H9 (cell line): ENCODE data around the gene MPP7. TPM values are rescaled to one million over a fixed set of nuclear protein-coding genes. Genes with fewer than 3 reads are reported as not detected.

Source experiments
- DNase-seq: peaks from one replicate; pipeline ENCODE4 v3.0.0-alpha.2; 2017
- H2AFZ ChIP-seq: one replicate; pipeline ENCODE4 v1.6.1; 2013; ENCODE audit warnings: mild to moderate bottlenecking, low read length, control low read depth, moderate library complexity
- H2AK5ac ChIP-seq: 2 replicates; pipeline ENCODE4 v1.6.1; 2013; ENCODE audit warnings: low read length, control low read depth, mixed read lengths; ENCODE audit not compliant: insufficient read length
- H2BK120ac ChIP-seq: one replicate; pipeline ENCODE4 v1.6.1; 2013; ENCODE audit warnings: low read depth, mild to moderate bottlenecking, low read length, control low read depth, inconsistent platforms; ENCODE audit not compliant: poor library complexity, severe bottlenecking
- H2BK12ac ChIP-seq: 2 replicates; pipeline ENCODE4 v1.6.1; 2013; ENCODE audit warnings: low read length, control low read depth, mixed read lengths, low read depth; ENCODE audit not compliant: insufficient read length
- H2BK15ac ChIP-seq: 2 replicates; pipeline ENCODE4 v1.6.1; 2013; ENCODE audit warnings: low read depth, low read length, control low read depth
- H2BK20ac ChIP-seq: one replicate; pipeline ENCODE4 v1.6.1; 2013; ENCODE audit warnings: low read depth, mild to moderate bottlenecking, low read length, control low read depth, inconsistent platforms; ENCODE audit not compliant: poor library complexity, severe bottlenecking
- H2BK5ac ChIP-seq: 2 replicates; pipeline ENCODE4 v1.6.1; 2013; ENCODE audit warnings: low read length, control low read depth, mixed read lengths; ENCODE audit not compliant: insufficient read length
- H3K14ac ChIP-seq: 2 replicates; pipeline ENCODE4 v1.6.1; 2013; ENCODE audit warnings: low read length, control low read depth; ENCODE audit not compliant: insufficient read depth
- H3K18ac ChIP-seq: 2 replicates; pipeline ENCODE4 v1.6.1; 2013; ENCODE audit warnings: low read depth, mild to moderate bottlenecking, mixed read lengths, low read length, control low read depth; ENCODE audit not compliant: insufficient read length
- H3K23ac ChIP-seq: 2 replicates; pipeline ENCODE4 v1.6.1; 2013; ENCODE audit warnings: low read length, control low read depth, mixed read lengths, low read depth; ENCODE audit not compliant: insufficient read length
- H3K23me2 ChIP-seq: 2 replicates; pipeline ENCODE4 v1.6.1; 2013; ENCODE audit warnings: low read depth, mild to moderate bottlenecking, mixed read lengths, low read length, control low read depth; ENCODE audit not compliant: insufficient read length, poor library complexity, severe bottlenecking
- H3K27ac ChIP-seq: 2 replicates; pipeline ENCODE4 v1.5.1; 2013; ENCODE audit warnings: low read length, control low read depth, mixed read lengths, low read depth; ENCODE audit not compliant: insufficient read length
- H3K27me3 ChIP-seq: 2 replicates; pipeline ENCODE4 v1.6.1; 2013; ENCODE audit warnings: low read length, control low read depth, inconsistent platforms; ENCODE audit not compliant: insufficient read depth
- H3K4ac ChIP-seq: 2 replicates; pipeline ENCODE4 v1.6.1; 2013; ENCODE audit warnings: low read depth, mild to moderate bottlenecking, control low read depth, inconsistent platforms, low read length, moderate library complexity
- H3K4me1 ChIP-seq: 2 replicates; pipeline ENCODE4 v1.6.1; 2013; ENCODE audit warnings: low read length, control low read depth, inconsistent platforms; ENCODE audit not compliant: insufficient read depth
- H3K4me2 ChIP-seq: 2 replicates; pipeline ENCODE4 v1.6.1; 2013; ENCODE audit warnings: low read length, control low read depth, mixed read lengths; ENCODE audit not compliant: insufficient read length, insufficient read depth
- H3K56ac ChIP-seq: 2 replicates; pipeline ENCODE4 v1.6.1; 2013; ENCODE audit warnings: low read depth, mild to moderate bottlenecking, mixed read lengths, low read length, control low read depth; ENCODE audit not compliant: insufficient read length
- H3K79me1 ChIP-seq: 2 replicates; pipeline ENCODE4 v1.6.1; 2013; ENCODE audit warnings: low read depth, mild to moderate bottlenecking, moderate library complexity, low read length, control low read depth, inconsistent platforms; ENCODE audit not compliant: insufficient read depth, poor library complexity, severe bottlenecking
- H3K79me2 ChIP-seq: 2 replicates; pipeline ENCODE4 v1.6.1; 2013; ENCODE audit warnings: low read length, control low read depth, inconsistent platforms; ENCODE audit not compliant: insufficient read depth
- H3K9ac ChIP-seq: 2 replicates; pipeline ENCODE4 v1.6.1; 2013; ENCODE audit warnings: low read length, control low read depth, mixed read lengths; ENCODE audit not compliant: insufficient read length; ENCODE audit errors: extremely low read depth
- H3K9me3 ChIP-seq: one replicate; pipeline ENCODE4 v1.6.1; 2013; ENCODE audit warnings: low read depth, low read length, inconsistent platforms; ENCODE audit not compliant: control insufficient read depth
- H3T11ph ChIP-seq: one replicate; pipeline ENCODE4 v1.6.1; 2013; ENCODE audit warnings: mild to moderate bottlenecking, low read length, control low read depth, inconsistent platforms
- H4K20me1 ChIP-seq: one replicate; pipeline ENCODE4 v1.6.1; 2013; ENCODE audit not compliant: control insufficient read depth, insufficient read length, insufficient read depth
- H4K5ac ChIP-seq: 2 replicates; pipeline ENCODE4 v1.6.1; 2013; ENCODE audit warnings: low read depth, mild to moderate bottlenecking, mixed read lengths, low read length, control low read depth; ENCODE audit not compliant: insufficient read length
- H4K8ac ChIP-seq: replicated peaks from 2 replicates; pipeline ENCODE4 v1.6.1; 2013; ENCODE audit warnings: low read length, control low read depth, mixed read lengths, low read depth; ENCODE audit not compliant: insufficient read length
- H4K91ac ChIP-seq: 2 replicates; pipeline ENCODE4 v1.6.1; 2013; ENCODE audit warnings: low read depth, mild to moderate bottlenecking, moderate library complexity, mixed read lengths, low read length, control low read depth; ENCODE audit not compliant: insufficient read length
- H3K27ac Mint-ChIP-seq, 3 experiments: 2 replicates in 2 of 3; 3 replicates in 1 of 3; pipeline ENCODE4 v1.8.0; 2020 to 2021; ENCODE audit warnings: mixed read lengths in 3 of 3, mild to moderate bottlenecking in 1 of 3, moderate library complexity in 1 of 3
- H3K27me3 Mint-ChIP-seq: 2 replicates; pipeline ENCODE4 v1.8.0; 2021; ENCODE audit warnings: low read depth, mild to moderate bottlenecking, moderate library complexity, mixed read lengths
- H3K36me3 Mint-ChIP-seq, 3 experiments: 2 replicates in 2 of 3; 3 replicates in 1 of 3; pipeline ENCODE4 v1.8.0; 2020 to 2021; ENCODE audit warnings: low read depth in 3 of 3, mixed read lengths in 3 of 3; ENCODE audit not compliant: insufficient read depth in 1 of 3
- H3K4me1 Mint-ChIP-seq, 2 experiments: 2 replicates each; pipeline ENCODE4 v1.8.0; 2020; ENCODE audit warnings: mixed read lengths in 2 of 2
- H3K4me3 Mint-ChIP-seq, 2 experiments: 2 replicates in 1 of 2; 3 replicates in 1 of 2; pipeline ENCODE4 v1.8.0; 2020 to 2021; ENCODE audit warnings: mild to moderate bottlenecking in 2 of 2, mixed read lengths in 2 of 2, moderate library complexity in 1 of 2
- H3K9me3 Mint-ChIP-seq, 2 experiments: 2 replicates in 1 of 2; 3 replicates in 1 of 2; pipeline ENCODE4 v1.8.0; 2020; ENCODE audit warnings: mild to moderate bottlenecking in 2 of 2, mixed read lengths in 2 of 2, moderate library complexity in 1 of 2
- CTCF ChIP-seq: fragments of 200-600 bp; sonication (generic); conservative IDR thresholded peaks from 3 replicates; pipeline ENCODE4 v1.8.0; 2021; ENCODE audit warnings: antibody characterized with exemption, mild to moderate bottlenecking
- WGBS: extraction: QIAGEN DNeasy Blood & Tissue Kit; methylation state at CpG from one replicate; pipeline ENCODE4 v1.1.7; 2013; ENCODE audit warnings: missing lambda C conversion rate, low lambda C conversion rate, mixed read lengths; ENCODE audit not compliant: insufficient read length; ENCODE audit errors: extremely low coverage; 5-methylcytosine and 5-hydroxymethylcytosine counted together
- total RNA-seq: library from RNA; stranded (reverse); gene quantifications from 2 replicates; pipeline ENCODE4 v1.2.1, GENCODE V29; 2021

Gene MPP7
- total RNA-seq, 1 experiment from 2014 or later, result 6.9 TPM

- Histone ChIP-seq H3K23me2 (no peaks in the 10 kb centered on the region), H3K23ac (no peak overlapping the region), H4K91ac (no peak overlapping the region), H3K9me3 (no peaks in the 10 kb centered on the region), H2AFZ (no peak overlapping the region), H3K18ac (no peak overlapping the region), H4K8ac (no peak overlapping the region), H2BK5ac (no peak overlapping the region), H2BK120ac (no peak overlapping the region), H3K27ac (no peak overlapping the region), H3K9ac (no peak overlapping the region), H3K4me2 (no peak overlapping the region), H2BK20ac (no peak overlapping the region), H4K5ac (no peak overlapping the region), H2BK12ac (no peak overlapping the region), H3K4ac (no peak overlapping the region), H2BK15ac (no peak overlapping the region), H4K20me1 (no peaks in the 10 kb centered on the region), H3T11ph (no peak overlapping the region), H3K27me3 (no peaks in the 10 kb centered on the region), H3K79me1 (no peaks in the 10 kb centered on the region), H3K14ac (no peak overlapping the region), H3K4me1 (no peaks in the 10 kb centered on the region), H2AK5ac (no peak overlapping the region), H3K56ac (no peak overlapping the region), H3K79me2 (no peaks in the 10 kb centered on the region)
- WGBS, result no CpG with 5 or more reads among the region's 1 CpG
- no peak overlapping the region; a peak in 1 of 7 replicates for H3K27ac Mint-ChIP-seq
- no peak for DNase-seq
- no peak for TF ChIP-seq CTCF
- H3K27me3 Mint-ChIP-seq, result no peaks in the 10 kb centered on the region; the same call in 1 of the 2 replicates
- no peaks in the 10 kb centered on the region for H3K36me3 Mint-ChIP-seq
- no peaks in the 10 kb centered on the region for H3K9me3 Mint-ChIP-seq
- H3K4me1 Mint-ChIP-seq, result peaks cover 26 to 33% of the 10 kb centered on the region in 2 experiments
- H3K4me3 Mint-ChIP-seq, result no peak overlapping the region
Measured at GRCh38 chr10:28296023-28296422, 6.8 kb downstream of the MPP7 start.
